DMS114 treated with DMSO at 0.1 percent for 48 hours (cell line): ENCODE results near the gene PPP1R14B.
A peak's percentile ranks its signal among the peaks of the same experiment; 100 is the strongest.

ENCODE experiments used
- DNase-seq: peaks from one replicate; lab custom pipeline; 2025; ENCODE audit not compliant: unreplicated experiment; lab: John Stamatoyannopoulos, UW

Gene PPP1R14B

GRCh38 chr11:64231546-64231945 is 15.2 kb downstream of the PPP1R14B start:
- DNase-seq = no peak

GRCh38 chr11:64230985-64231365 is 15.8 kb downstream of the PPP1R14B start:
- no peak for DNase-seq

GRCh38 chr11:64230171-64230984 is 16.4 kb downstream of the PPP1R14B start, which contains the start of gene DNAJC4:
Gene DNAJC4 (plus strand): TSS chr11:64230548. CDS start chr11:64230855, 307 bp downstream.
- DNase-seq = peak; percentile 87

GRCh38 chr11:64229744-64230170 is 17.0 kb downstream of the PPP1R14B start:
- no peak for DNase-seq

- DNase-seq = no peak
Observed at GRCh38 chr11:64229090-64229743, 17.5 kb downstream of the PPP1R14B start.

- DNase-seq = no peak
Observed at GRCh38 chr11:64227405-64227956, 19.3 kb downstream of the PPP1R14B start.

- DNase-seq = no peak
Observed at GRCh38 chr11:64226507-64227051, 20.2 kb downstream of the PPP1R14B start.

GRCh38 chr11:64225608-64226506 is 20.9 kb downstream of the PPP1R14B start, which contains the start of the genes NUDT22 and TRPT1:
Gene NUDT22 (plus strand): TSS chr11:64226274. CDS start chr11:64226653, 379 bp downstream.
Gene TRPT1 (minus strand): TSS chr11:64226186. CDS start chr11:64225860, 326 bp downstream.
- peak; percentile 63 for DNase-seq

- no peak for DNase-seq
Observed at GRCh38 chr11:64224891-64225607, 21.7 kb downstream of the PPP1R14B start.

GRCh38 chr11:64224151-64224890 is 22.4 kb downstream of the PPP1R14B start:
- DNase-seq = no peak

- DNase-seq = no peak
Observed at GRCh38 chr11:64223001-64223651, 23.6 kb downstream of the PPP1R14B start.

- DNase-seq = no peak
Observed at GRCh38 chr11:64222651-64223000, 24.1 kb downstream of the PPP1R14B start.

- DNase-seq = no peak
Observed at GRCh38 chr11:64220798-64221197, 25.9 kb downstream of the PPP1R14B start.

GRCh38 chr11:64220271-64220670 is 26.5 kb downstream of the PPP1R14B start:
- DNase-seq = no peak

- DNase-seq = no peak
Observed at GRCh38 chr11:64219755-64220154, 27.0 kb downstream of the PPP1R14B start.

- DNase-seq = no peak
Observed at GRCh38 chr11:64219354-64219684, 27.4 kb downstream of the PPP1R14B start.

- no peak for DNase-seq
Observed at GRCh38 chr11:64218628-64219353, 28.0 kb downstream of the PPP1R14B start.

GRCh38 chr11:64216879-64217278 is 29.9 kb downstream of the PPP1R14B start:
- DNase-seq = no peak
